CMK (cell line): ENCODE results near the gene C1orf115.
"Not testable (repeated sequence)": the region's sequence is repeated elsewhere in the genome, so short reads cannot be mapped to it uniquely, and the experiment has no call there.

Source experiments
- DNase-seq: peaks from one replicate; pipeline ENCODE4 v3.0.0-alpha.2; 2010; ENCODE audit warnings: low read depth

C1orf115 gene

DNA sequence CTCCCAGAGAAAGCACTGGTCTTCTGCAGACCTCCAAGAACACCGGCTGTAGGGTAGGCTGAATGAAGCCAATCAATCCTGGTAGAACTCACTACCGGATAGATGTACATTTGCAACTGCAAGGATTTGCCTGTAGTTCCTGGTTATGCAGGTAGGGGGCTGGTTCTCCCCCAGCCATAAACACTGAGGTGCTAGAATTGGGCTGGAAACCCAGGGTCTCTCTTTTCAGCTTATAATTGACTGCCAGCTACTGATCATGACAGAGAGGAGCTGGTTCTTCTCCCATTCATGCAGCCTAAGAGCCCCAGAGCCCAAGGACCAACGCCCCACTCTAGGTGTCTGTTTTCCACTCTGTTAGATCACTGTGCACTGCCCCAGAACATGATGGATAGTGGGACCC lies 36.5 kb downstream of the C1orf115 start:
- no peak for DNase-seq

GRCh38 chr1:220727519-220727918 lies 37.4 kb downstream of the C1orf115 start:
- DNase-seq, result no peak

- no peak for DNase-seq
Measured at GRCh38 chr1:220730486-220730885, 40.3 kb downstream of the C1orf115 start.

- no peak for DNase-seq
Measured at GRCh38 chr1:220732137-220732536, 42.0 kb downstream of the C1orf115 start.

DNA sequence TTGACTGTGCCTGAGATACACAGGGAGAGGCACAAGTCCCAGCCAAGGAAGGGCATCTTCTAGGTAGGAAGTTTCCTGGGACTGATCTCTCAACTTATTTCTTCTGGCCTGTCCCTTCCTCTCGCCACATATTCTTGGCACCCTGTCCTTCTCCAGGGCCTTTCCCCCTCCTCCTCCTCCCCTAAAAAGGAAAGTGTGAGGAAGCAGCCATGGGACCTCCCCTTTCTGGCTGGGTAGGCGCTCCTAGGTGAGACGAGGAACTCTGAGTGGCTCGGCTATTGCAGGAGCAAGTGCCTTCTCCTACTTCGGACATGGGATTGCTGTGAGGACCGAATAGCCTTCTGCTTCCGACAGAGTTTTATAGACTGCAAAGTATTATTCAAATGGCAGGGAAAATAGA lies 42.5 kb downstream of the C1orf115 start:
- no peak for DNase-seq

- DNase-seq, result peak; percentile 68
Measured at GRCh38 chr1:220733086-220733601, 43.0 kb downstream of the C1orf115 start.

DNA sequence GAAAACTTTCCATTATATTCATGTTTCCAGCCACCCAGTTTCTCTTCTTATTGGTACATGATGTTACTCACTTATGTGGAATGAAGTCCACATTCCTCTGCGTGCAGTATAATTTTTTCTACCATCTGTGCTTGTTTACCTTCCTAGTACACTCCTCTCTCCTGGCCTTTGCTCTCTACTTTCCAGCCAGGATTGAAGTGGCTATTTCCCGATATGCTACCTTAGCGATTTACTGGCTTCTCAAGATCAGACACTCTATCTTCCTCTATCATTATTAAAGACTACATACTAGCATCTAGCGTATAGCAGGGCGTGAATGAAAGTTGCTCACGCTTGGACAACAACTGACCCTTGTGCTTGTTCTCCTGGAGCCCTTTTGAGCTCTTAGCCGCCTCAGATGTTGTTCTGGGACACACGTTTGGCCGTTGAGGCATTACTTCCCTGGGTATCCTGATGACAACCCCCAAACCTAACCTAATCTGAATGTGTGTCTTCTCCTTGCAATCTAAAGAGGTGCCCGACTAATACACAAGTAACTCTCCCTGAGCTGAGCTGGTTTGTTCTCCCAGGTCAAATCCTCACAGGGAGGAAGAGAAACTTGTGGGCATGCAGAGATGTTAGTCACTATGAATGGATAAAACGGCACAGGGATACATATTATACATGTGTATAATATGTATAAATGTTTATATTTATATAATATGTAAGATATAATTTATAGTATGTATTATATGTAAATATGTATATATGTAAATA lies 44.6 kb downstream of the C1orf115 start:
- no peak for DNase-seq

- not testable (repeated sequence) for DNase-seq
Measured at GRCh38 chr1:220736283-220736682, 46.1 kb downstream of the C1orf115 start.

DNA sequence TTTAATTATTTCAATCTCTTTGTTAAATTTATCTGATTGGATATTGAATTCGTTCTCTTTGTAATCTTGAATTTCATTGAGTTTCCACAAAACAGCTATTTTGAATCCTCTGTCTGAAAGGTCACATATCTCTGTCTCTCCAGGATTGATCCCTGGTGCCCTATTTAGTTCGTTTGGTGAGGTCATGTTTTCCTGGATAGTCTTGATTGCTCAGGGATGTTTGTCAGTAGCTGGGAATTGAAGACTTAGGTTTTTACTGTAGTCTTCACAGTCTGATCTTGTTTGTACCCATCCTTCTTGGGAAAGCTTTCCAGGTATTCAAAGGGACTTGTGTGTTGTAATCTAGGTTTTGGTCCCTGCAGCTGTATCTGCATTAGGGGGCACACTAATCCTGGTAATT lies 51.2 kb downstream of the C1orf115 start:
- DNase-seq, result no peak

GRCh38 chr1:220741825-220742224 lies 51.7 kb downstream of the C1orf115 start:
- DNase-seq, result no peak

GRCh38 chr1:220742520-220742919 lies 52.4 kb downstream of the C1orf115 start:
- no peak for DNase-seq

DNA sequence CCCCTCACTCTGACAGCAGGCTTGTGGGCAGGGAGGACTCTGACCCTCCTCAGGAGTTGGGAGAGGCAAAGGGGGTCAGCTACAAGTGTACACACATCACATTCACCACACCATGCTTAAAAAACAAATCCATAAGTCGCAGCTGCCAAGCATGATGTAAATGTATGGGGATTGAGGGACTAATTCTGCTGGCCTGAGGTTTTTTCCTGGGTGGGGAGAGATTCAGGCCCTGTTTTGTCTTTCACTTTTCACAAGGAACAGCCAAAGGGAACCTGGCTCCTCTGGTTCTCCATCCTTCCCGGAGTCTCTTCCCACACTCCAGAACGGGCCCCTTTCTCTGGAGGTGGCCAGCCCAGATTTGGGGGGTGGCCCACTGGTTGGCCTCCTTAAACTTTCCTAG lies 56.7 kb downstream of the C1orf115 start:
- no peak for DNase-seq

- no peak for DNase-seq
Measured at GRCh38 chr1:220747437-220748088, 57.4 kb downstream of the C1orf115 start.

GRCh38 chr1:220748089-220748934 lies 58.1 kb downstream of the C1orf115 start, which contains the start of gene MTARC2:
TSS of gene MTARC2 (plus strand) at chr1:220748322. CDS start at chr1:220748532, 210 bp downstream.
- DNase-seq, result no peak
